Limb (tissue), 2 donors: ENCODE measurements around the gene LINC01488.

ENCODE experiments used
- DNase-seq, 2 donors: peaks; one replicate each; pipeline ENCODE4 v3.0.0-alpha.2; 2016; ENCODE audit errors: extremely low spot score in 2 of 2

The LINC01488 gene

GRCh38 chr11:69509846-69510390 is 28.5 kb downstream of the LINC01488 start:
- no peak for DNase-seq

GRCh38 chr11:69510471-69511357 is 29.3 kb downstream of the LINC01488 start:
- DNase-seq, result no peak

- DNase-seq, result peak in 1 of 2 donors; percentile 40
Observed at GRCh38 chr11:69511358-69512055, 30.0 kb downstream of the LINC01488 start.

- no peak for DNase-seq
Observed at GRCh38 chr11:69512136-69512535, 30.7 kb downstream of the LINC01488 start.

- no peak for DNase-seq
Observed at GRCh38 chr11:69512790-69513189, 31.3 kb downstream of the LINC01488 start.

GRCh38 chr11:69513196-69513595 is 31.7 kb downstream of the LINC01488 start:
- DNase-seq, result no peak

GRCh38 chr11:69513663-69514224 is 32.3 kb downstream of the LINC01488 start:
- no peak for DNase-seq

GRCh38 chr11:69514771-69515170 is 33.3 kb downstream of the LINC01488 start:
- DNase-seq, result no peak

- no peak for DNase-seq
Observed at GRCh38 chr11:69515271-69516245, 34.1 kb downstream of the LINC01488 start.

GRCh38 chr11:69516526-69516925 is 35.1 kb downstream of the LINC01488 start:
- DNase-seq, result no peak

GRCh38 chr11:69518081-69518950 is 36.9 kb downstream of the LINC01488 start:
- no peak for DNase-seq

GRCh38 chr11:69520186-69520916 is 38.9 kb downstream of the LINC01488 start:
- no peak for DNase-seq

- no peak for DNase-seq
Observed at GRCh38 chr11:69521457-69521856, 40.0 kb downstream of the LINC01488 start.

- DNase-seq, result peak in 1 of 2 donors; percentile 3
Observed at GRCh38 chr11:69523453-69523852, 42.0 kb downstream of the LINC01488 start.

GRCh38 chr11:69524291-69524882 is 42.9 kb downstream of the LINC01488 start:
- DNase-seq, result peak in 1 of 2 donors; percentile 33

- peak in 1 of 2 donors; percentile 12 for DNase-seq
Observed at GRCh38 chr11:69524991-69525411, 43.5 kb downstream of the LINC01488 start.

- DNase-seq, result peak in 1 of 2 donors; percentile 11
Observed at GRCh38 chr11:69525516-69526452, 44.3 kb downstream of the LINC01488 start.

- no peak for DNase-seq
Observed at GRCh38 chr11:69526453-69526810, 45.0 kb downstream of the LINC01488 start.
